Mononuclear cell (primary cell): ENCODE measurements around the gene FBP2. TPM values are rescaled to one million over a fixed set of nuclear protein-coding genes. Genes with fewer than 3 reads are reported as not detected.

Source experiments
- H3K27me3 ChIP-seq: 2 replicates; pipeline ENCODE4 v1.6.0; 2011; ENCODE audit warnings: low read length, control low read depth; ENCODE audit not compliant: insufficient read depth
- H3K4me1 ChIP-seq: 2 replicates; pipeline ENCODE4 v1.5.1; 2011; ENCODE audit warnings: mild to moderate bottlenecking, low read length, control low read depth; ENCODE audit not compliant: insufficient read depth
- H3K4me3 ChIP-seq: 2 replicates; pipeline ENCODE4 v1.5.1; 2011; ENCODE audit warnings: mild to moderate bottlenecking, low read length, moderate library complexity
- H3K9me3 ChIP-seq: 2 replicates; pipeline ENCODE4 v1.5.1; 2011; ENCODE audit warnings: low read depth, mild to moderate bottlenecking, control low read depth, low read length
- total RNA-seq: library from RNA; depleted of rRNA; stranded (reverse); fragments of >200 nt; gene quantifications from one replicate; pipeline ENCODE4 v1.2.3, GENCODE V29; 2012

The FBP2 gene
- total RNA-seq, 1 donor: not detected

GRCh38 chr9:94514722-94515121, 78.9 kb downstream of the FBP2 start:
- no peaks in the 10 kb centered on the region for H3K27me3 ChIP-seq
- H3K4me1 ChIP-seq: no peaks in the 10 kb centered on the region
- H3K9me3 ChIP-seq: no peaks in the 10 kb centered on the region
- no peak overlapping the region for H3K4me3 ChIP-seq

DNA sequence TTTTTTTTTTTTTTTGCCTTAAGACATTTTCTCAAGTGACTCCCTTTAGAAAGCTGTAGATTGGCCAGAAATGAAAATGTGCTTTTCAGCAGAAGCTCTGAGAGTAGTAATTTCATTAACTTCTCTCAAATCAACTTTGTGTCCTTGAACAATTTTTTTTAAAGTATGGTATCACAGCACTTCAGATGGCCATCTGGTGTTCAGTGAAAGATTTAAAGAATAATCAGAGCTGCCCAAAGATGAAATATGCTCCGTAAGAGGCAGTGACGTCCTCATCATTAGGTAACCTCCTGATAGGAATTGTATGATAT, 81.7 kb downstream of the FBP2 start:
- Histone ChIP-seq H3K4me3 (no peak overlapping the region), H3K27me3 (no peaks in the 10 kb centered on the region), H3K4me1 (no peaks in the 10 kb centered on the region), H3K9me3 (no peaks in the 10 kb centered on the region)

GRCh38 chr9:94511134-94511954, 82.3 kb downstream of the FBP2 start:
- Histone ChIP-seq H3K9me3 (no peaks in the 10 kb centered on the region), H3K4me1 (no peaks in the 10 kb centered on the region), H3K27me3 (no peaks in the 10 kb centered on the region), H3K4me3 (no peak overlapping the region)

Other genes with a start within 250 kb of the FBP2 start
- gene PCAT7, start 38.7 kb downstream of the FBP2 start, total RNA-seq: not detected
- gene FBP1, start 45.7 kb upstream of the FBP2 start, total RNA-seq: 12.2 TPM
- gene AOPEP, start 132.9 kb upstream of the FBP2 start, total RNA-seq: 6.2 TPM